NCI-H2081 (cell line): Measurements from ENCODE around the gene SEC11A.
"Not testable (repeated sequence)": the region's sequence is repeated elsewhere in the genome, so short reads cannot be mapped to it uniquely, and the experiment has no call there.

Experiments
- DNase-seq, 2 experiments: peaks; one replicate each; lab custom pipeline; 2025; lab: John Stamatoyannopoulos, UW

Gene SEC11A

DNA sequence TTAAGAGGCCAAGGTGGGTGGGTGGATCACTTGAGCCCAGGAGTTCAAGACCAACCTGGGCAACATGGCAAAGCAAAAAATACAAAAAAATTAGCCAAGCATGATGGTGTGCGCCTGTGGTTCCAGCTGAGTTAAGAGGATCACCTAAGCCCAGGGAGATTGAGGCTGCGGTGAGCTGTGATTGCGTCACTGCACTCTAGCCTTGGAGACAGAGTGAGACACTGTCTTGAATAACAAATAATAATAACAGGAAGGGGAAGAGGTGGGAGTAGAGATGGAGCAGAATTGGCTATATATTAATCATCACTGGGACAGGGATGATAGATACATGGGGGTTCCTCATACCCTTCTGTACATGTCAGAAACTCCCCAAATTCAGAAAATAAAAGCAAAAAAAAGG, 34.1 kb downstream of the SEC11A start:
- no peak for DNase-seq

DNA sequence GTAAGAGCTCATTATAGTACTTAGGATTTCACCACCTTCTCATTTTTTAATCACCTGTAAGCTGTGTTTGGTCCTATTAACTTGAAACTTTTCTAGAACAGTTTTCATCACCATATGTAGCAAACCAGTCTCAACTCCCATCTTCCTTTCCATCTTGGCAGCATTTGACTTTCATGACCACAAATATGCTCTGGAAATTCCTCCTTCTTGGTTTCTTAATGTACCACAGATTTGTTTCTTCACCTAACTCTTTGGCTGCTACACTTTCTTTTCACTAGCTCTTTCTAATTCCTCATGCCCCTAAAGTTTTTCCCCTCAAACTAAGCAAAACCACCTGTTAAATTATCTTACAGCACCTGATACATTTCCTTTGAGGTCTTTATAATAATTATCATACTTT, 44.7 kb downstream of the SEC11A start:
- DNase-seq = no peak

DNA sequence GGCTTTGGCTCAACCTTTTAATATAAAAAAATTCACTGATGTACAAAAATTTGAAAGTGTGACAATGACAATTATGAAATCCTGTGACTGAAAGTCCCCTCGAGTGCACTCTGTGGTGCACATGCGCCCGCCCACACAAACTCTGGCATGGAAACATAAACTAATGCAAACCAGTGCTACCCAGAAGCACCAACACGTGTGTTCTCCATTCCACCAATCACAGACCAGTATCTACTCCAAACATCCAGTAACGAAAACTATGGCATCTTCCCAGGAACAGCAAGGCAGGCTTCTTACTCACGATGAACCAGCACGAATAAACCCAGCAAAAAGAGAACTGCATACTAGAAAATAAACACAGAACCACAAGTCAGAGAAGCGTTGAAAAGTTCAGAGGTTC, 46.2 kb downstream of the SEC11A start:
- no peak for DNase-seq

DNA sequence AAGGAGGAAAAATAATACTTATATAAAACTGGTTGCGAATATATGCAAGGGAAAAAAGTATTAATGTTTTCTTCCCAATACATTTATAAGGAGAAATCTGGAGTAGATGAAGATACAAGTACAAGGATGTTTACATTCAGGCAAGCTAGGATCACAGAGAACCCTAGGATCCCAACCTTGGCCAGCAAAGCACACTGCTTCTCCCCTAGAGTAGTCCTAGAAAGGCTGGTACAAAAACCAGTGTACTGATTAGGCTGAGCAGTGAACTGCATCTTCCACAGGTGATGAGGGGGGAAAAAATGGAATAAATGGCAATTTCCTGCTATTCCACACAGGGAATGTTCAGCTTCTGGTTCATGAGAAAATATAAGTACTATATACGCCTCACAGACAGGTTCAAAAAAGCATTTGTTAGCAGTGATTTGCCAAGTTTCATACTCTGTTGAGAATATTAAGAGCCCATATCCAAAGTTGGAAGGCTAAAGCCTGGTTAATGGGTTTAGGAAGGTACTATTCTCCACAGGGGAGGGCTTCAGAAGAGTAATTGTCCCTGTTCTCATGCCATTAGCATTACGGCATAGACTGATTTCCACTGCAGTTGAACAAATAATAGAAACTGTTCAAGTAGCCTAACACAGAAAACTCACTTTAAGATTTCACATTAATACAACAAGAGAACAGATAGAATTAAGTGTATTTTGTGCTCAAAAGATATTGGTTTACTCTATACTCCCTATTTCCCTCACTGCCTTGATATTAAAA, 47.5 kb downstream of the SEC11A start:
- DNase-seq = no peak

DNA sequence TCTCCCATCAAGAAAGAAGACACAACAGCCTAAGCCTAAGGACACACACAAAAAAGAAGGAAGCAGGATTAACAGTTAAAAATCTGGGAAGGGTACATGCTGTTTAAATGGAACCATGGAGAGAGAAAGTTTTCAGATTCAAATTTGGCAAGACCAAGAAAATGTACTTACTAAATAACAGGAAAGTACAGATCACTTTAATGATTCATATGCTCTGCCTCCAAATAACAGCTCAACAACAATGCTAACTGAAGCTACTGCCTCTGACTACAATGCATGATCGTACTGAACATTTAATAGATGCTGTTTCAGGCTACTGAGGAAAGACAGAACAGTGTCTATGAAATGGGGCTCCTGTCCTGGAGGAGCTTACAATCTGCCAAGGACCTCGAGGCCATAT, 49.6 kb downstream of the SEC11A start:
- no peak for DNase-seq

DNA sequence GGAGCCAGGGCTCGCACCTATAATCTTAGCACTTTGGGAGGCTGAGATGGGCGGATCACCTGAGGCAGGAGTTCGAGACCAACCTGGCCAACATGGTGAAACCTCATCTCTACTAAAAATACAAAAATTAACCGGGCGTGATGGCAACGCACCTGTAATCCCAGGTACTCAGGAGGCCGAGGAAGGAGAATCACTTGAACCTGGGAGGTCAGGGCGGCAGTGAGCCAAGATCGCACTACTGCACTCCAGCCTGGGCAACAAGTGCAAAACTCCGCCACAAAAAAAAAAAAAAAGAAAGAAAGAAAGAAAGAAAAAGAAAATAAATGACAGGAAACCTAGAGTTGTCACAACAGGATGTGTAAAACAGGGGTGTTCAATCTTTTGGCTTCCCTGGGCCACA, 54.9 kb downstream of the SEC11A start:
- DNase-seq = no peak

DNA sequence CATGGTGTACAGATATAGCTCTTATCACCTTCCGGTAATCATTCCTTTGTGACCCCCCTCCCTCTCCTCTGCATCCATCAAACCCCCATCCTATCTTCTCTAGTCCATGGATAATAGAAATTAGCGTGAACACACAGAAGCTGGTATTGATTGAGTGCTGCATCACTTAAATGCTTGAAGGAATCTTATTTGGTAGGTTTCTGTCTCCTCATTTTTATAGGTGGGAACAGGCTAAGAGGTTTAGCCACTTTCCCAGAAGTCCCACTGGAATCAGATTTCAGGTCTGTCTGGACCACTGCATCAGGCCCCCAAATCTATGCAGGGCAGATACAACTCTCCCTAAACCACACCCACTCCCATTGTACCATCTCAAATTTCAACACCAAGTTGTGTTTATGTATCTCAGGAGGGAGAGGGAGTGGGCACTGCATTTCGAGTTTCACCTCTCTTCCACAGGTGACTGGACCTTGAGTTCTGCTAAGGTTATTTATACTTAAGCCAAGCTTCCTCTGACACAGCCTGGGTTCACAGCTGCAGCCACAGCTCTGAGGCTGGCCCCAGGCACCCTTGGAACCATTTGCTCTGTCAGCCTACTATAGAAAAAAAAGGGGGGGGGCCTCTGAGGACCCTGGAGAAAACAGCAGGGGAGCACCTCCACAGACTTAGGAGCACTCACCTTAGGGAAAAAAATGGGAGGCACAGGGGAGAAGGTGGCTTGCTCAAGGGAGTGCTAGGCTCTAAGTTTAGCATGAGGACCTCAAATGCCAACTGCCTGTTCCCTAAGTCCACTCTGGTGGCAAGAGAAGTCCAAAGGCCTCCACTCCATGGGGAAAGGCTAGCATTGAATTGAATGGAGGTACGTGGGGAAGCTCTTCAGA, 55.8 kb downstream of the SEC11A start:
- no peak for DNase-seq

DNA sequence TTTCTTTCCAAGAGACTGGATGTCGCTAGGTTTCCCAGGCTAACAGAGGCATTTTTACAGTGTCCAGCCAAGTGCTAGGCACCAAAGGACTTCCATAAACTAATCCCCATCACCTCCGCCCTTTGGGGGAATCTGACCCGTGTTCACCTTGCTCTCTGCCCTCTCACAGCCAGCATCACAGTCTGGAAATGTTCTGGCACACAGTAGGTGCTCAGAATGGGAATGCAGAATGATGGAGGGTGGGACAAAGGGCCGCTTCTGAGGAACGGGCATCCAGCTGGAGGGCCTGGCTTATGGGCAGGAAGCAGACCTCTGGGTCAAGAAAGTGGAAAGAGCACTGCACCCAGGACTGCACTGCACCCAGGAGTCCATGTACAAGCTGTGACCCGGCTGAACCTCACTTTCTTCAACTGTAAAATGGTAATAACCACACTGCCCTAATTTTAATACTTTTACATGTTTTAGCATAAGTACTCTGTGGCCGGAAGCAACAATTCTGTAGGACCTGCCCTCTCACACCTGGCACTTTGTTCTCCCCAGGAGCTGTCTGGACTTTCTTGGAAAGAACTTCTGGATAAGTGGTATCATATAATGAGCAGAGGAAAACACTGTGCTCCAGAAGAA, 57.0 kb downstream of the SEC11A start:
- DNase-seq = no peak

DNA sequence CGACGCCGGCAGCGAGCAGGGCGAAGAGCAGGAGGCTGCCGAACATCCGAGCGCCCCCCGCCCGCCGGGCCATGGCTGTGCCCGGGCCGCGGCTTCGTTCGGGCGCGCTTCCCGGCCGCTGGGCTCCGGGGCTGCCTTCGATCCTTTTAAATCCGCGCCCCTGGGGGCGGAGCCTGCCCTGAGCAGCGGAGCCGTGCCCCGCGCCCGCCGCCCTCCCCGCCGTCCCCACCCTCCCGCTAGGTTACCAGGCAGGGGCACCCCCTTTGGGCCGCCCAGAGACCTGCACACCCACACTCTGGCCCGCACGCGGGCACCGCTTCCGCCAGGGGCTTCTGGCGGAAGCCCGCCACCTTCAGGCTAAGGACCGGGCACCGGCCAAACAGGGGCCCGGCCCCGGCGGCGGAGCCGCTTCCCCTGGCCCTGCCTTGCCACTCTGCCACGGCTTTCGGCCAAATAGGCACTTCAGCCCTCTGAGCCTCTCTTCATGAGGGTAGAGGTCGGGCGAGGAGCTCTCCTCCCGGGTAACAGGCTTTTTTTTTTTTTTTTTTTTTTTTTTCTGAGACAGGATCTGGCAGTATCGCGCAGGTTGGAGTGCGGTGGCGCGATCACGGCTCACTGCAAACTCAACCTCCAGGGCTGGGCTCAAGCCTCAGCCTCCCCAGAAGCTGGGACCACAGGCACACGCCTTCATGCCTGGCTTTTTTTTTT, 57.7 kb downstream of the SEC11A start, which contains the start of gene NMB:
Gene NMB, minus strand, starts transcription at position 120 of the 708 bp plus-strand sequence. Its CDS starts 47 bp downstream, at position 73.
- peak; percentile 69 to 80 for DNase-seq

DNA sequence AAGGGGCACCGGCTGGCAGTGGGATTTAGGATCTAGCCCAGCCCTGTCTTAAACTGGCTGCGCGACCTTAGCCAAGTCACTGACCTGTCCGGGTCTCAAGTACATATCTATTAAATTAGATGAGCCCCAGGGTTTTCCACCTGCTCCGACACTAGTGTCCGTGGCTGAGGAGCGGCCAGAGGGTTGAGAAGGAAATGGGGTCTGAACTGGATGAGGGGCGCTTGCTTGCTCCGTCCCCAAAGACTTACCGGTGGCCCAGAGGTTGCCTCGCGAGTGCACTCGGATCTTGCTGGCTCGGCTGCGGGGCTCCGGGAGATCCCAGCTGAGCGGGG, 58.2 kb downstream of the SEC11A start:
- no peak for DNase-seq

DNA sequence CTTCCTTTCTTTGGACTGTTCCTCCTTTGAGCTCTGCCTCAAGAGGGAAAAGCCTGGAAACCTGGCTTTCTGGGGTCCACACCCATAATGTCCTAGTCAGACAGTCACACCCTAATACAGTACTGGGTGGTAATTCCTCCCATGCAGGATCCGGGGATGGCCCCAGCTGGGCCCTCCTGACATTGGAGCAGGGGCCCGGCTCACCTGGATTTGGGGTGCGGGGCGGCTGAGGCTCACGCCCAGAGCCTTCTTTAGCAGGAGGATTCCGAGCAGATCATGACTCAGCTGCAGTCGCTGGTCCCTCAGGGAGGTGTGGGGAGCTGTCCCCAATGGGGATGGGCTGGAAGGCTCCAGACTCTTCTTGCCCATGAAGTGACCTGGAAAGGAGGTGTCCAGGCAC, 59.0 kb downstream of the SEC11A start:
- no peak for DNase-seq

DNA sequence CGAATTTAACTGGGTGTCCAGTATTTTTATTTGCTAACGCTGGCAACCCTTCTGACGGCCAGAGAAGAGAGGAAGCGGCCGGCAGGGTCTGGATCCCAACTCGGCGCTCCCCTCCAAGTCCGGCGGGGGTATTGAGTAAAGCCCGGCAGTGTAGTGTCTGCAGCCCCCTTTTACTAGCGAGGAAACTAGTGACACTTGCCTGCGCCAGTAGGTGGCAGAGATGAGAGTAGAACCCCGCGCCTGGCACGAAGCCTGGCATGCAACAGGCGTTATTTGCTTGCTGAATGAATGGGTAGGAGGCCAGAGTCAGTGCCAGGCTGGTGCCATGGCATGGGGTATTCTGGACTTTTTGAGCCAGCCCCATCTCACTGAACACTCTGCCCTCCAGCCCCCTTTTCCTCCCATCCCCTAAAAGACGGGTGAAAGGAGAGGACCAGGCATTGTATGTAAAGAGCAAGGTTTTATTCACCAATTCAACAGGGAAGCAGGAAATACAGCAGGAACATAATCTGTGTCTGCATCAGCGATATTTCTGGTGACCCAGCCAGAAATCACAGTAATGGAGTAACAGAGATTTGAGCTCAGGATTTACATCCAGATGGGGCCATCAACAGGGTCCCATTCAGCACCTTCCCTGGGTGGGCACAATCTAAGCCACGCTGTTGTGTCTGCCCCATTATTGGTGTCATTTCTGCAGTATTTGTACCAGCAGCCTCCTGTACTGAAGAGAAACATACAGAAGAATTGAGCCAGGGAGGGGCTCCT, 61.1 kb downstream of the SEC11A start:
- peak; percentile 82 to 89 for DNase-seq

DNA sequence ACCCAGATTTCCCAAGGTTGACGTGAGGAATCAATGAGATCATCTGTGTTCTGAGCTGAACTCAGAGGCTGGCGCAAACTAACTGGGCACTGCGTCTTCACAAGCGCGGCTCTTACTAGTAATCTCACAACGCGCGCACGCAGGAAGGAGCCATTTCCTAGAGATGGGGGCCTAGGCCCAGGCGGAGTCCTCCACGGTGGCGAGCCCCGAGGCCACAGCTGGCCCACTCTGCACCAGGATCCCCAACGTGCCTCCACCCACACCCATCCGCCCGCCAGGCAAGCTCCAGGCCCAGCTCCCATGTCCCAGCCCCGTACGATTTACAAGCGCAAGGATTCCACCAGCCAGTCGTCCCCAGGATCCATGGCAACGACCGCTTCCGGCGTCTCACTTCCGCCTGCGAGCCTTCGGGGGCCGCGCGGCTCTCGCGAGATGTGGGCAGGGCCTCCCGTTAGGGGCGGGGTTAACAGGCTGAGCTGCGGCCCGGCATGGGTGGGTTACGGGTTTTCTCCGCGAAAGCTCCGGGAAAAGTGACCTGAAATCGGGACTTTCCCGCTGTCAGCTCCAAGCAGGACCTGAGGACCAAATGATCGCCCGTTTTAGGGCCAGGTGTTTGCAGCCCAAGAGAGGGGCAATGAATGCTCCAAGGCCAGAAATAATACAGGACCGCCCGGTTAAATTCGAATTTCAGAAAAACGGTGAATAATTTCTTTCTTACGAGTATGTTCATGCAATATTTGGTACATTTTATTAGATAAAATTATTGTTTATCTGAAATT, 61.8 kb downstream of the SEC11A start, which contains the start of gene WDR73:
Gene WDR73, minus strand, starts transcription at position 374 of the 779 bp plus-strand sequence. Its CDS starts 9 bp downstream, at position 365.
- DNase-seq = peak; percentile 93

DNA sequence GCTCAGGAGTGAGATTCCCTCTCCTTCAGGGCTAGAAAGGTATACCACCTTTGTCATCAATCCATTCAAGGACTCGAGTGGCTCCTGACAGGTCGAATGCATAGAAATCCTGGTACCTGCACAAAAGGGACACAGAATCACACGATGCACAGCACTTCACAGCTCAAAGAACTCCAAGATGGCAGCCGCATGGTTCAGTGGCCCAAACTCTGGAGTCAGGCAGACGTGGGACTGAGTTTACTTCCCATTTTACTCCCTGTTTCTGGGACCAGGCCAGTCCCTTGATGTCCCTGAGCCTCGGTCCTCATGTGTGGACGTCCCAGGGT, 62.4 kb downstream of the SEC11A start:
- DNase-seq = no peak

DNA sequence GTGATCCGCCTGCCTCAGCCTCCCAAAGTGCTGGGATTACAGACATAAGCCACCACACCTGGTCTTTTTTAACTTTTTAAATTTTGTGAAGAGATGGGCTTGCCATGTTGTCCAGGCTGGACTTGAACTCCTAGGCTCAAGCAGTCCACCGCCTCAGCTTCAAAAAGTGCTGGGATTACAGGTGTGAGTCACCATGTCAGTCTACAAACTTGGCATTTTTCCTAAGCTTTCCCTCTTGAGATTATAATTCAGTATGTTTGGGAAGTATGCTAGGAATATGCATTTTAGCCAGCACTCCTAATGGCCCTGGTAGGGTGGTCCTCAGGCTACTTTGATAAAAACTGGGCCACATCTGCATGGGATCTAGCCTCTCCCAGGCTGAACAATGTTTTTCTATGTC, 66.2 kb downstream of the SEC11A start:
- DNase-seq = no peak

DNA sequence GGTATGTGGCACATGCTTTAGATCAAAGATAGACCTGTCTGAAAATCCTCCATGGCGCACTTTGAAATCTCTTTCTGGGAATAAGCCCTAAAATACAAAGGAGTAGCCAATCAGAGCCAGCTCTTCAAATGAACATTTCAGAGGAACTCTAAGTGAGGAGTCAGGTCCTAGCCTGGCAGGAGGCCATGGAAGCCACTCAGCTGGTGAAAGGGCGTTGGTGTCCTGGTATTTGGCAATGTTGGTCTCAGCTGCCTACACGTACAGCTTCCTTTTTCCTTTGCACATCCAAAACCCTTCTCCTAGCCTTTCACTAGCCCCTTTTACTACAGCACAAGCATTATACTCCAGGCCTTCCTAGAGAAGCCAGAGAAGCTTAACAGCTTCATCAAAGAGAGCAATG, 67.4 kb downstream of the SEC11A start:
- no peak for DNase-seq

DNA sequence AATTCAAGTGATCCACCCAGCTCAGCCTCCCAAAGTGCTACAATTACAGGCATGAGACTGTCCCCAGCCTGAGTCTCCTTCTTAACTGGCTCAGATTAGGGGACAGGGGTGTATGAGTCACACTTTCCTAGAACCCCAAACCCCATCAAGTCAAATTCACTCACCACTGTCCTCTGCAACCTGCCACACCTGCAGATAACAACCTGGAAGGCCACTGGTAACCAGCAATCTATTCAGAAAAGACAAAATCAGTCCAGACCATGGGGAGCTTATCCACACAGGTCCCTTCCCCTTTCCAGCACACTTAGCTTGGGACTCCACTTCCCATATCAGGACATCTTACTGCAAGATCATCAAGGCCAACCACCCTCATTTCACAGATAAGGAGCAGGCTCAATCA, 68.2 kb downstream of the SEC11A start:
- no peak for DNase-seq

DNA sequence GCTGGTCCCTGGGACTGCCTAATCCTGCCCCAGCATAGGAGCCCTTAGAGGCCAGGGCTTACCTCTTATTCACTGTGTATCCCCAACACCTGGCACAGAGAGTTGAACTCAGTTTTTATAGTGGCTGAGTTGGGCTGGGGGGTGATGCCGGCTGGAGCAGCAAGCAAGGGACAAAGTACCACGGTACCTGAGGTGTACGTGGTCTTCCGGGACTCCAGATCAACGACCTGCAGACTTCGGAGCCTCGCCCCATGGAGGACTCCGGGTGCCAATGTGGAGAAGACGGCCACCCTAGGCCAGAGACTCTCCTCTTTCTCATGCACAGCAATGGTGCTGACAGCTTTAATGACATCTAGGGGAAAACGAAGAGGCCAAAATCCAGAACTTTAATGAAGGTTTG, 69.9 kb downstream of the SEC11A start:
- no peak for DNase-seq

DNA sequence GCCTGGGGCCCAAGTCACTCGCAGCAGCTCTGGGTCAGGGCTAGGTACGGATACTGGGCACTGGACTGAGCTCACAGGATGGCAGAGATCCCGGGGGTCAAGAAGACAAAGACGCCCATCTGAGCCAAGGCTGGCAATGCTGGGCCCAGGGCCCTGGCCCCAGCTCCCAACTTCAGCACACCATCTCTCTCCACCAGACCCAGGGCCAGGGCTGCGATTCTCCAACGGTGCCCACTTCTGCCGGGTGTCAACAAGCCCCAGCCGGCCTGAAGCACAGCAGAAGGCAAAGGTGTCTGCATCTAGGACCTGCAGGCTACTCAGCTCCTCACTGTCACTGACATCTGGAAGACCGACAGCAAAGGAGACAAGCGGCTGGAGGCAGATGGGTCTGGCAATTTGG, 70.4 kb downstream of the SEC11A start:
- no peak for DNase-seq

DNA sequence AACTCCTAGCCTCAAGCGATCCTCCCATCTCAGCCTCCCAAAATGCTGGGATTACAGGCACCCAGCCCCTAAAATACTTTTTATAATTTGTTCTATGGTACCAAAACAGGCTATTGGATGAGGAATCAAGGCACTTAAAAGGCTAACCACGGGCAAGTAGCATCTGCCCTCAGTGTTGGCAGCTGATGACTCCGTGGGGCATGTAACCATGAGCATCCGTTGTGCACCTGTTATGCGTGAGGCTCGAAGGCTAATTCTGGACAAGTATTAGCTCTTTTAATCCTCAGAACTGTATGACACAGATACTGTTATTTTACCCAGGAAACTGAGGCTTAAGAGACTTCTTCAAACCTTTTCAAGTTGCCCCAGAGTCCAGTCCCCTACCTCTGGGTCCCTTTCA, 72.1 kb downstream of the SEC11A start:
- no peak for DNase-seq

DNA sequence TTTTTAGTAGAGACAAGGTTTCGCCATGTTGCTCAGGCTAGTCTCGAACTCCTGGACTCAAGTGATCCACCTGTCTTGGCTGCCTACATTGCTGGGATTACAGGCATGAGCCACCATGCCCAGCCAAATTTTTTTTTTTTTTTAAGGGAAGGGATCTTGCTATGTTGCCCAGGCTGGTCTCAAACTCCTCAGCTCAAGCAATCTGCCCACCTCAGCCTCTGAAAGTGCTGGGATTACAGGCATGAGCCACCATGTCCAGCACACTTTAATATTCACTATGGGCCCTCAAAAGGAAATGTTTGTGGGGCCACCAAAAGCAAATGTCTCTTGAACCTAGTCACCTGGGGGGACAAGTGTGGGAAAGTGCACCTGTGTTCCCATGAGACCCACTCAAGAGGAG, 73.3 kb downstream of the SEC11A start:
- not testable (repeated sequence) for DNase-seq
